Omental fat pad (tissue), 4 donors: ENCODE data around the gene PLAC1. TPM values are rescaled to one million over a fixed set of nuclear protein-coding genes. Genes with fewer than 3 reads are reported as not detected.

Source experiments
- ATAC-seq: fragments of 150-250 bp; one replicate; pipeline ENCODE4 v1.9.1; 2016; ENCODE audit warnings: mild to moderate bottlenecking, moderate library complexity; ENCODE audit not compliant: low FRiP score
- DNase-seq: peaks from one replicate; pipeline ENCODE4 v3.0.0-alpha.2; 2019; ENCODE audit warnings: low spot score
- total RNA-seq, 4 donors: library from RNA; depleted of rRNA; stranded (reverse); fragments of >200 nt; gene quantifications; one replicate each; pipeline ENCODE4 v1.1.0, GENCODE V29; 2016
- TF ChIP-seq, protein P1 (sequence below), 3 donors: fragments of 450-650 bp; IDR thresholded peaks; one replicate each; pipeline ENCODE4 v1.5.1; 2016 to 2017; ENCODE audit warnings: antibody characterized with exemption in 3 of 3, mild to moderate bottlenecking in 3 of 3, moderate library complexity in 2 of 3

The PLAC1 gene
- total RNA-seq, 4 donors from 2014 or later: not detected

DNA sequence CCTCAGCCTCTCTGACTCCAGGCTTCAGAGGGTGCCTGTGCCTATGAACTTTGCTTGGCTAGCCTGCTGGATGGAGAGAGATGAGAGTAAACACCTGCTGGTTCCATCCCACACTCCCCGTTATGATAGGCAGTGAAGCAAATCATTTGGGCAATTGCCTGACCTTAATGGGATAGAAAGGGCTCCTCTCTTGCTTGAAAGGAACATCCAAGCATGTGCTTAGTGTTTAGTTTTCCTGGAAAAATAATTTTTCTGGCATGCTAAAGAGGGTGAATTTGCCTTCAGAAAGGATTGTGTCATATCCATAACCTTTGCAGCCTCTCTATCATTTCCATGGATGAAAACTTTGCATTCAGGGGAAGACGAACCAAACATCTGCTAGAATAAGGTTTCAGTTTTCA lies 10.8 kb downstream of the PLAC1 start:
- ATAC-seq (no peak), DNase-seq (no peak)
- TF ChIP-seq, protein P1, sequence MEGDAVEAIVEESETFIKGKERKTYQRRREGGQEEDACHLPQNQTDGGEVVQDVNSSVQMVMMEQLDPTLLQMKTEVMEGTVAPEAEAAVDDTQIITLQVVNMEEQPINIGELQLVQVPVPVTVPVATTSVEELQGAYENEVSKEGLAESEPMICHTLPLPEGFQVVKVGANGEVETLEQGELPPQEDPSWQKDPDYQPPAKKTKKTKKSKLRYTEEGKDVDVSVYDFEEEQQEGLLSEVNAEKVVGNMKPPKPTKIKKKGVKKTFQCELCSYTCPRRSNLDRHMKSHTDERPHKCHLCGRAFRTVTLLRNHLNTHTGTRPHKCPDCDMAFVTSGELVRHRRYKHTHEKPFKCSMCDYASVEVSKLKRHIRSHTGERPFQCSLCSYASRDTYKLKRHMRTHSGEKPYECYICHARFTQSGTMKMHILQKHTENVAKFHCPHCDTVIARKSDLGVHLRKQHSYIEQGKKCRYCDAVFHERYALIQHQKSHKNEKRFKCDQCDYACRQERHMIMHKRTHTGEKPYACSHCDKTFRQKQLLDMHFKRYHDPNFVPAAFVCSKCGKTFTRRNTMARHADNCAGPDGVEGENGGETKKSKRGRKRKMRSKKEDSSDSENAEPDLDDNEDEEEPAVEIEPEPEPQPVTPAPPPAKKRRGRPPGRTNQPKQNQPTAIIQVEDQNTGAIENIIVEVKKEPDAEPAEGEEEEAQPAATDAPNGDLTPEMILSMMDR (IDR thresholded peaks at IDR 0.05): no peak

DNA sequence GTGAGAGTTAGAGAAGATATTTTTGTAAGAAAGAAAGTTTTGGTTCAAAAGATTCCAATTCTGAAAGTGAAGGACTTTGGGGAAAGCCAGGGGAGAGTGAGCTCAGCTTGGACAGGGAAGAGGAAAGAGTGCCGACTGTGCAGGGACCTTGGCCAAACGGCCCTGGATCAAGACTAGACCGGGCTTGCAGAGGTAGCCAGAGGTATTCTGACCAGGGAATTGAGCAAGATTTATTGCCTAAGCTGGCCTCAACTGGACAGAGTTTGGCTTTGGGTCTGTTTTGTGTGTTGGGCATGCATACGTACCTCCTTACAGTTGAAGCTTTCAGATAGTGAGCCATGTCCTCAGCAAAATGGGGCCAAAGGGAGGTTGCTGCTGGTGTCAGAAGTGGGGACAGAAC lies 11.6 kb downstream of the PLAC1 start:
- no peak for ATAC-seq
- DNase-seq: no peak
- TF ChIP-seq, protein P1 (IDR thresholded peaks at IDR 0.05): no peak

DNA sequence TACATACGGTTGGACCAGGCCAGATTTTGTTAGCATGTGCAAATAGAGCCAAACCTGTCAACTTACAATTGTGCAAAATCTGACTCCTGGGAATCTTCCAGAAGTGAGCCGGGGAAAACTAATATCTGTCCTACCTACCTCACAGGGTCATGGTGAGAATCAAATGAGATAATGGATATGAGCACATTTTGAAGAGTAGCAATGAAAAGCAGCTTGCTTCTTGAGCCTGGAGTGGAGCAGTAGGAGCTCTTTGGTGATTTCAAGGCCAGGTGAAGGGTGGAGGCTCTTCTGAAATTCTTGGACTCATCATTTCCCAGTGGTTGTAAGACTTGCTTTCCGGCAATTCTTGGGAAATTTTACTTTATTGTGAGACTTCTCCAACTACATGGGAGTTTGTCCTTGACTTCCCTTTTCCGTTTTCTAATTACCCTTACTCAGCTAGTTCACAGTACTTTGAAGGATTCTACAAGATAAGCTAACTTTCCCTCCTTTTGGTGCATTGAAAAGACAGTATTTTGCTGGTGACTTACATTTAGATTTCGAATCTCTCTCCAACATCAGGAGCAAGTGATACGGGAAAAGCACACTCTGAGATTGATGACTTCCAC lies 12.2 kb downstream of the PLAC1 start:
- DNase-seq (no peak), ATAC-seq (no peak)
- TF ChIP-seq, protein P1 (IDR thresholded peaks at IDR 0.05): no peak

DNA sequence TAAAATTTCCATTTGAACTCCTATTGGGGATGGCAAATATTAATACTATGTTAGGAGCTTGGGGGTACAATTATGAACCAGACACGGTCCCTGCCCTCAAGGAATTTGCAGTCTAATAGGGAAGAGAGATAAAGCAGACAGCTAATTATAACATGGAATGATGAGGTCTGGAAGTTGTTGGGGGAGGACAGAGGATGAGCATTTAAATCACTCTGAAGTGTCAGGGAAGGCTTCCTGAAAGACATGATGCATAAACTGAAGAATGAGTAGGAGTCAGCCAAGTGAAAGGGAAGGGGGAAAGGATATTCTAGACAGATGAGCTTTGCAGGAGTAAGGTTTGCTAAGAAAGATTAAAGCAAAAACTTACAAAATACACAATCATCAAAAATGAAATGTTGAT lies 15.9 kb downstream of the PLAC1 start:
- DNase-seq (no peak), ATAC-seq (no peak)
- TF ChIP-seq, protein P1 (IDR thresholded peaks at IDR 0.05): no peak

DNA sequence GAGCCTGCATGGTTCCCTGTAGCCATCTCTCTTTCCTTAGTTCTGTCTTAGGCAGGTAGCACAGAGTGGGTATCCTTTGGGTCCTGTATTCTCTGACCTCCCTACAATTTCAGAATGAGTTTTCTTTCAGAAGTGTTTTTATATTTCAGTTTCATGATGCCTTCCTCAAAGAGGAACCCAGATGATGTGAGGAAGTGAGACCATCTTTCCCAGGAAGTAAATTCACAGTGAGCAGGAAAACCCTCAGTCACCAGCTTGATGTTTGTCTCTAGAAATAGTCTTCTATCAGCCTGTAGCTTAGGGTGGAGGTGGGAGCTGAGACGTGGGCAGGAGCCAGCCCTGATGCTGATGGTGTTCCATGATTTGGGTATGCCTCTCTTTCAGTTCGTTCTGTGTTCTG lies 16.9 kb downstream of the PLAC1 start:
- TF ChIP-seq, protein P1 (IDR thresholded peaks at IDR 0.05): no peak
- ATAC-seq (no peak), DNase-seq (no peak)

DNA sequence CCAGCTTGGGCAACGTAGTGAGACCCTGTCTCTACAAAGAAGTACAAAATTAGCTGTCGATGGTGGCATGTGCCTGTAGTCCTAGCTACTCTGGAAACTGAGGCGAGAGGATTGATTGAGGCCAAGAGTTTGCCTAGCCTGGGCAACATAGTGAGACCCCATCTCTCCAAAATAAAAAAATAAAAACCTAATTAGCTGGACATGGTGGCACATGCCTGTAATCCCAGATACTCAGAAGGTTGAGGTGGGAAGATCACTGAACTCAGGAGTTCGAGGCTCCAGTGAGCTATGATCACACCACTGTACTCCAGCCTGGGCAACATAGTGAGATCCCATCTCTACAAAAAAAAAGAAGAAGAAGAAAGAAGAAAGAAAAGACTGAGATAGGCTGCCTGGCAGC lies 17.4 kb downstream of the PLAC1 start:
- TF ChIP-seq, protein P1 (IDR thresholded peaks at IDR 0.05): no peak
- DNase-seq (no peak), ATAC-seq (no peak)

DNA sequence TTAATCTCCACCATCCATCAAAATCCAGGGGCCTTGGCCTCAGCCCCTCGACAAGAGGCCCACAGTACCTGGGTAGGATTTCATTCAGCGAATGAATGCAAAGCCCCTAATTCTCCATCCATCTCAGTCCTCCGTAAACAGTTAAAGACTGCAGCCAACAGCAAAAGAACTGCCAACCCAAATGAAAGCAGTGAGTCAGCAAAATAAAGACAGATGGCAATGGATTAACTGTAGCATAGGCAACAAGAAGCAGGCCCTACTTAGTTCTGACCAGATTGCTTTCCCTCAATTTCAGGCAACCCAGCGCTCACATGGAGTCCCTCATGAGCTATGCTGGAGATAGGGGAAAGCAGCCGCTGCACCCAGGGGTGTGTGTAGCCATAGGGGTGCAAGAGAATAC lies 21.4 kb downstream of the PLAC1 start:
- ATAC-seq (no peak), DNase-seq (no peak)
- TF ChIP-seq, protein P1 (IDR thresholded peaks at IDR 0.05): no peak
